HCT116 (cell line): Measurements from ENCODE around the gene PNMA6A. TPM values are rescaled to one million over a fixed set of nuclear protein-coding genes. Genes with fewer than 3 reads are reported as not detected.
A peak's percentile ranks its signal among the peaks of the same experiment; 100 is the strongest.
"Not testable (repeated sequence)": the region's sequence is repeated elsewhere in the genome, so short reads cannot be mapped to it uniquely, and the experiment has no call there.

Source experiments
- ATAC-seq: fragments of 200-7000 bp; cut with Tn5 transposase; 2 replicates; pipeline ENCODE4 v1.9.1; 2020; ENCODE audit warnings: mild to moderate bottlenecking, moderate library complexity
- Bru-seq: library from RNA; stranded (reverse); fragments of 400-500 nt; gene quantifications from one replicate; lab custom pipeline; 2021; lab: Mats Ljungman, UMichigan
- BruChase-seq, 2 experiments: library from RNA; stranded (reverse); fragments of 400-500 nt; gene quantifications; one replicate each; lab custom pipeline; 2021; lab: Mats Ljungman, UMichigan
- BruUV-seq: library from RNA; stranded (reverse); fragments of 400-500 nt; replicated peaks from 2 replicates; lab custom pipeline; 2021; lab: Mats Ljungman, UMichigan
- CTCF ChIA-PET: fragments of 300-600 bp; sonication (Branson Sonifier 250); formaldehyde crosslinking; loops from one replicate; lab custom pipeline; 2021; ENCODE audit warnings: antibody characterized with exemption; lab: Charles Lee
- POLR2A ChIA-PET: fragments of 300-600, 350-600 bp; sonication (Branson Sonifier 250); formaldehyde crosslinking; loops from one replicate; lab custom pipeline; 2021; ENCODE audit warnings: antibody characterized with exemption; lab: Charles Lee
- RAD21 ChIA-PET, 2 experiments: fragments of 300-600 bp; sonication (Branson Sonifier 250); formaldehyde crosslinking; loops; one replicate each; lab custom pipeline; 2023; ENCODE audit warnings: low total read pairs in 2 of 2; ENCODE audit not compliant: uncharacterized antibody in 2 of 2, unreplicated experiment in 2 of 2, low non-redundant PET in 1 of 2; lab: Charles Lee
- DNase-seq: peaks from one replicate; pipeline ENCODE4 v3.0.0-alpha.2; 2010; ENCODE audit warnings: low read depth, low spot score
- H2AFZ ChIP-seq: fragments of 200-600 bp; shearing (Covaris generic), sonication (generic); 2 replicates; pipeline ENCODE4 v1.6.1; 2017; ENCODE audit warnings: low read depth, mixed run types, mixed read lengths, antibody characterized with exemption, low read length; ENCODE audit not compliant: poor library complexity, severe bottlenecking
- H3K27ac ChIP-seq: 2 replicates; pipeline ENCODE4 v1.5.1; 2012; ENCODE audit warnings: low read depth, low read length
- H3K27me3 ChIP-seq: fragments of 200-600 bp; sonication (generic); 2 replicates; pipeline ENCODE4 v1.6.1; 2016; ENCODE audit warnings: mixed run types, low read length, mixed read lengths; ENCODE audit not compliant: insufficient read depth
- H3K36me3 ChIP-seq, 2 experiments: fragments of 200-500 bp in 1 of 2; fragments of 200-600 bp in 1 of 2; sonication (Bioruptor generic) in 1 of 2; sonication (generic) in 1 of 2; 2 replicates each; pipeline versions ENCODE4 v1.5.1 to v1.6.1; 2014 to 2016; ENCODE audit warnings: low read length in 2 of 2, inconsistent platforms in 1 of 2, mixed read lengths in 1 of 2, mixed run types in 1 of 2; ENCODE audit not compliant: insufficient read depth in 2 of 2, control insufficient read depth in 1 of 2
- H3K4me1 ChIP-seq, 2 experiments: fragments of 200-600 bp in 1 of 2; sonication (generic) in 1 of 2; 2 replicates each; pipeline versions ENCODE4 v1.5.1 to v1.6.1; 2012 to 2017; ENCODE audit warnings: low read length in 2 of 2, inconsistent platforms in 1 of 2, mild to moderate bottlenecking in 1 of 2, mixed read lengths in 1 of 2, mixed run types in 1 of 2, moderate library complexity in 1 of 2; ENCODE audit not compliant: insufficient read depth in 2 of 2, control insufficient read depth in 1 of 2
- H3K4me2 ChIP-seq: fragments of 200-600 bp; sonication (generic); 2 replicates; pipeline ENCODE4 v1.6.1; 2017; ENCODE audit warnings: mixed run types, low read length, mixed read lengths
- H3K4me3 ChIP-seq, 2 experiments: fragments of 200-600 bp in 1 of 2; sonication (generic) in 1 of 2; replicated peaks in 1 of 2; 2 replicates each; pipeline ENCODE4 v1.5.1; 2011 to 2016; ENCODE audit warnings: low read length in 2 of 2, control low read depth in 1 of 2, low read depth in 1 of 2, mild to moderate bottlenecking in 1 of 2, mixed read lengths in 1 of 2, mixed run types in 1 of 2
- H3K79me2 ChIP-seq: fragments of 200-600 bp; sonication (generic); 2 replicates; pipeline ENCODE4 v1.6.1; 2017; ENCODE audit warnings: mild to moderate bottlenecking, mixed run types, low read length, moderate library complexity, mixed read lengths; ENCODE audit not compliant: insufficient read depth
- H3K9ac ChIP-seq: fragments of 200-600 bp; sonication (generic); 2 replicates; pipeline ENCODE4 v1.6.1; 2016; ENCODE audit warnings: low read length, mixed read lengths
- H3K9me2 ChIP-seq: fragments of 200-600 bp; sonication (generic), shearing (Covaris generic); 2 replicates; pipeline ENCODE4 v1.6.1; 2017; ENCODE audit warnings: mixed run types, mild to moderate bottlenecking, moderate library complexity; ENCODE audit not compliant: insufficient read depth
- H3K9me3 ChIP-seq, 2 experiments: fragments of 200-500 bp in 1 of 2; fragments of 200-600 bp in 1 of 2; sonication (Bioruptor generic) in 1 of 2; sonication (generic) in 1 of 2; 2 replicates each; pipeline ENCODE4 v1.6.1; 2014 to 2017; ENCODE audit warnings: low read length in 2 of 2, mixed read lengths in 2 of 2, inconsistent platforms in 1 of 2, low read depth in 1 of 2, mild to moderate bottlenecking in 1 of 2, mixed run types in 1 of 2, moderate library complexity in 1 of 2; ENCODE audit not compliant: control insufficient read depth in 1 of 2, insufficient read depth in 1 of 2
- H4K20me1 ChIP-seq: fragments of 200-600 bp; sonication (generic), shearing (Covaris generic); 2 replicates; pipeline ENCODE4 v1.6.1; 2017; ENCODE audit warnings: mixed run types, mild to moderate bottlenecking, moderate library complexity; ENCODE audit not compliant: insufficient read depth
- intact Hi-C: fragments of 100-400 bp; cut with micrococcal nuclease; formaldehyde crosslinking; loops from 2 replicates; pipeline ENCODE4 v1.10.0; 2022
- long read RNA-seq: library from polyadenylated mRNA; unstranded; transcript quantifications from one replicate; pipeline ENCODE4 v2.0.0, GENCODE V29; 2021; ENCODE audit not compliant: unreplicated experiment
- polyA plus RNA-seq: library from polyadenylated mRNA; unstranded; fragments of >200 nt; gene quantifications from 2 replicates; pipeline ENCODE4 v1.2.1, GENCODE V29; 2012; ENCODE audit warnings: missing spikeins
- total RNA-seq: library from RNA; stranded (reverse); gene quantifications from one replicate; pipeline ENCODE4 v1.2.1, GENCODE V29; 2021; ENCODE audit not compliant: unreplicated experiment

Gene PNMA6A
- not detected for total RNA-seq
- not detected in 2 replicates for polyA plus RNA-seq
- Bru-seq, nascent RNA, result not detected
- not detected for BruChase-seq, experiment 1, labeled RNA remaining after a 6-hour chase
- not detected for BruChase-seq, experiment 2, labeled RNA remaining after a 2-hour chase
- long read RNA-seq, result 0 reads

DNA sequence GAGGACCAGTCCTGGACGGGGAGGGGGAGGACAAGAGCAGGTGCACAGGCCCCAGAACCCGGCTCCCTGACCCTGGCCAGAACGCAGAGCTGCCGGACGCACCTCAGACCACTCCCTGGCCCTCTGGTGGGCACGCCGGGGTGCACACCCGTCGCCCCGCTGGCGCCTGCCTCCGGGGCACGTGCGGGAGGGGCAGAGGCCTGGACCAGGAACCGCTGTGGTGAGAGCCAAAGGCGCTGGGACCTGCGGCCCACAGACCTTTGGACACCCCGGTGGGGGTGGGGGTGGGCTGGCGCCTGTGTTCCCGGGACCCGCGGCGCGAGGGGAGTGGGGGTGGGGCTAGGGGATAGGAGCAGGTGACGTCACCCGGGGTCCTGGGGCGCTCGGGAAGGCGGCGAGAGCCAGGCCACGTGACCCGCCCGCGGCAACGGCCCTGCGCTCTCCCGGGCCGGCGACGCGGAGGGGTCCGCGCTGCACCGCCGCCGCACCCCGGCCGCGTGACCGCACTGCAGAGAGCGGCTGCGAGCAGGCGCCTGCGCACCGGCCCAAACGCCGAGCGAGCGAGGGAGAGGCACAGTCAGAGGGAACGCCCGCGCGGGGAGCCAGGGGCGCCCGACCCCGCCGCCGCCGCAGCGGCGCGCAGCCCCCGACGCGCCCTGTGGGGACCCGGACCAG lies at the start of gene PNMA6A:
Gene PNMA6A, plus strand, starts transcription at position 546 of the 675 bp plus-strand sequence. CDS start 609 bp downstream, outside the sequence.
- intact Hi-C loops, result not testable (repeated sequence)

DNA sequence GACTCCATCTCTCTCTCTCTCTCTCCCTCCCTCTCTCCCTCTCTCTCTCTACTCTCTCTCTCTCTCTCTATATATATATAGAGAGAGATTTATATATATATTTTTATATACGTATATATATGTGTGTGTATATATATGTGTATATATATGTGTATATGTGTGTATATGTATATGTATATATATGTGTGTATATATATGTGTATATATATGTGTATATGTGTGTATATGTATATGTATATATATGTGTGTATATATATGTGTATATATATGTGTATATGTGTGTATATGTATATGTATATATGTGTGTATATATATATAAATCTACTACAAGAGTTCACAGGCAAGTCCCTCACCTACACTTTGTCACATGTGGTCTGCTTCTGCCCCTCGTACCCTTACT lies 45.8 kb upstream of the PNMA6A start:
- H3K27ac ChIP-seq, ATAC-seq, H3K9me2 ChIP-seq, BruUV-seq, H4K20me1 ChIP-seq, H3K27me3 ChIP-seq, H3K4me1 ChIP-seq, H3K4me3 ChIP-seq, H3K4me2 ChIP-seq, H3K79me2 ChIP-seq, POLR2A ChIA-PET, DNase-seq, CTCF ChIA-PET, RAD21 ChIA-PET, H3K36me3 ChIP-seq, H3K9ac ChIP-seq, intact Hi-C loops, H2AFZ ChIP-seq, H3K9me3 ChIP-seq: not testable (repeated sequence)

More for the DNA sequence above, at the start of gene PNMA6A:
- H3K36me3 ChIP-seq, DNase-seq, CTCF ChIA-PET, POLR2A ChIA-PET, H2AFZ ChIP-seq, H3K9ac ChIP-seq, H3K9me3 ChIP-seq, BruUV-seq, H3K4me3 ChIP-seq, H3K27me3 ChIP-seq, H3K79me2 ChIP-seq, H3K4me2 ChIP-seq, RAD21 ChIA-PET, H3K27ac ChIP-seq, H3K4me1 ChIP-seq, H4K20me1 ChIP-seq, H3K9me2 ChIP-seq: not testable (repeated sequence)
- ATAC-seq, result peak; percentile 55

DNA sequence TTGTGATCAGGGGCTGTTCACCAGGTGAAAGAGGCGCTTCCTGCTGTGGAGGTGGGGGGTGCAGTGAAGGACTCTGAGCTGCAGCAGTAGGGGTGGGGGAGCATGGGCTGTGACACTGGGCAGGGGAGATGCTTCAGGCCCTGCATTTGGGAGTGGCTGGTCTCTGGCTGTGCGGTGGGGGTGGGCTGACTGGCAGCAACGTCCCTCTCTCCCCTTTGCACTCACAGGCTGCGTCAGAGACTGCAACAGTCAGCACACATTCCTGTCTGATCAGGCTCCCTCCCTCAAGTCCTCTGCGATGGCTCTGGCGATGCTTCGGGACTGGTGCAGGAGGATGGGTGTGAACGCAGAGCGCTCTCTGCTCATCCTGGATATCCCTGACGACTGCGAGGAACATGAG lies 43.8 kb upstream of the PNMA6A start:
- POLR2A ChIA-PET, H3K79me2 ChIP-seq, ATAC-seq, H3K27ac ChIP-seq, H3K36me3 ChIP-seq, BruUV-seq, CTCF ChIA-PET, H4K20me1 ChIP-seq, RAD21 ChIA-PET, H3K9me3 ChIP-seq, H3K9ac ChIP-seq, H3K27me3 ChIP-seq, H3K9me2 ChIP-seq, H2AFZ ChIP-seq, H3K4me1 ChIP-seq, DNase-seq, intact Hi-C loops, H3K4me3 ChIP-seq, H3K4me2 ChIP-seq: not testable (repeated sequence)
